K562 (cell line): ENCODE measurements around the gene POLDIP3. TPM values are rescaled to one million over a fixed set of nuclear protein-coding genes. Genes with fewer than 3 reads are reported as not detected.

Source experiments
- ARID4B ChIP-seq: sonication (generic); formaldehyde crosslinking; IDR thresholded peaks from 2 replicates; pipeline ENCODE4 v1.8.0; 2022; ENCODE audit warnings: mild to moderate bottlenecking, missing genetic modification reagents
- CREBBP ChIP-seq: IDR thresholded peaks from one replicate; pipeline ENCODE4 v1.6.1; 2012; ENCODE audit warnings: low read depth, mild to moderate bottlenecking, control low read depth, inconsistent platforms, low read length
- ELK3 ChIP-seq: fragments of 450-650 bp; formaldehyde crosslinking; IDR thresholded peaks from 2 replicates; pipeline ENCODE4 v1.4.0; 2020; ENCODE audit warnings: mild to moderate bottlenecking
- HDAC3 ChIP-seq: fragments of 450-650 bp; IDR thresholded peaks from 2 replicates; pipeline ENCODE4 v1.6.1; 2018; ENCODE audit warnings: borderline replicate concordance, mild to moderate bottlenecking, moderate library complexity; ENCODE audit not compliant: partially characterized antibody
- ID3 ChIP-seq, 2 experiments: fragments of 250-450 bp in 1 of 2; fragments of 450-650 bp in 1 of 2; sonication (Bioruptor Pico) in 1 of 2; IDR thresholded peaks; 2 replicates each; pipeline versions ENCODE4 v1.6.1 to v1.8.0; 2016 to 2021; ENCODE audit warnings: mild to moderate bottlenecking in 2 of 2, moderate library complexity in 2 of 2, missing compliant biosample characterization in 1 of 2, missing genetic modification characterization in 1 of 2
- MYNN ChIP-seq, 2 experiments: sonication (generic); formaldehyde crosslinking in 1 of 2; IDR thresholded peaks; 2 replicates each; pipeline versions ENCODE4 v1.5.0 to v1.6.1; 2016 to 2020; ENCODE audit warnings: antibody characterized with exemption in 1 of 2, missing genetic modification reagents in 1 of 2
- POLR3A ChIP-seq: IDR thresholded peaks from 2 replicates; pipeline ENCODE4 v1.6.1; 2011; ENCODE audit warnings: borderline replicate concordance, mild to moderate bottlenecking, moderate library complexity; ENCODE audit not compliant: insufficient read length, insufficient read depth; ENCODE audit errors: extremely low read depth
- SIX5 ChIP-seq, 2 experiments: IDR thresholded peaks; 2 replicates each; pipeline ENCODE4 v1.6.1; 2011; ENCODE audit warnings: low read length in 2 of 2, borderline replicate concordance in 1 of 2, low read depth in 1 of 2, mild to moderate bottlenecking in 1 of 2, moderate library complexity in 1 of 2; ENCODE audit not compliant: insufficient read depth in 1 of 2
- WHSC1 ChIP-seq: IDR thresholded peaks from one replicate; pipeline ENCODE4 v1.6.1; 2012; ENCODE audit warnings: low read length, control low read depth, inconsistent platforms
- ZNF639 ChIP-seq, 2 experiments: fragments of 200-800 bp in 1 of 2; sonication (Bioruptor generic) in 1 of 2; sonication (generic) in 1 of 2; formaldehyde crosslinking in 1 of 2; IDR thresholded peaks in 1 of 2; conservative IDR thresholded peaks in 1 of 2; 2 replicates each; pipeline versions ENCODE4 v1.5.0 to v1.6.1; 2016 to 2020; ENCODE audit warnings: missing compliant biosample characterization in 1 of 2, missing genetic modification characterization in 1 of 2, missing genetic modification reagents in 1 of 2
- ZNF699 ChIP-seq: fragments of 250-450 bp; sonication (Bioruptor Pico); IDR thresholded peaks from 2 replicates; pipeline ENCODE4 v1.8.0; 2021; ENCODE audit warnings: mild to moderate bottlenecking, moderate library complexity; ENCODE audit not compliant: insufficient replicate concordance
- ZNF764 ChIP-seq: fragments of 250-450 bp; sonication (Bioruptor Pico); IDR thresholded peaks from 2 replicates; pipeline ENCODE4 v1.4.0; 2020; ENCODE audit warnings: low read depth, mild to moderate bottlenecking, moderate library complexity
- ZSCAN29 ChIP-seq: fragments of 450-650 bp; IDR thresholded peaks from 2 replicates; pipeline ENCODE4 v1.6.1; 2017
- polyA plus RNA-seq, 8 experiments: library from polyadenylated mRNA; depleted of rRNA in 4 of 8; stranded (reverse) in 5 of 8; unstranded in 3 of 8; fragments of >200 nt; fragmentation: Nextera tagmentation in 2 of 8; fragmentation: Illumina TruSeq in 1 of 8; extraction: Ambion mirVana in 2 of 8; extraction: Trizol in 1 of 8; gene quantifications; 2 replicates each; pipeline versions ENCODE4 v1.2.1 to v1.2.3, GENCODE V29; 2011 to 2014; ENCODE audit warnings: inconsistent platforms in 1 of 8, missing spikeins in 1 of 8
- total RNA-seq, 7 experiments: library from RNA; depleted of rRNA in 6 of 7; stranded (reverse); fragments of >200 nt in 6 of 7; fragmentation: Illumina TruSeq in 2 of 7; extraction: Trizol in 2 of 7; gene quantifications; 2 replicates each; pipeline versions ENCODE4 v1.2.1 to v1.2.3, GENCODE V29; 2011 to 2021; ENCODE audit warnings: low replicate concordance in 1 of 7

The POLDIP3 gene
- total and polyA plus RNA-seq, 9 of the 15 experiments (the other 6 are each of a cell fraction or from before 2014, with no cell fraction given): 14.3 to 53.0 (median 26.3) TPM

DNA sequence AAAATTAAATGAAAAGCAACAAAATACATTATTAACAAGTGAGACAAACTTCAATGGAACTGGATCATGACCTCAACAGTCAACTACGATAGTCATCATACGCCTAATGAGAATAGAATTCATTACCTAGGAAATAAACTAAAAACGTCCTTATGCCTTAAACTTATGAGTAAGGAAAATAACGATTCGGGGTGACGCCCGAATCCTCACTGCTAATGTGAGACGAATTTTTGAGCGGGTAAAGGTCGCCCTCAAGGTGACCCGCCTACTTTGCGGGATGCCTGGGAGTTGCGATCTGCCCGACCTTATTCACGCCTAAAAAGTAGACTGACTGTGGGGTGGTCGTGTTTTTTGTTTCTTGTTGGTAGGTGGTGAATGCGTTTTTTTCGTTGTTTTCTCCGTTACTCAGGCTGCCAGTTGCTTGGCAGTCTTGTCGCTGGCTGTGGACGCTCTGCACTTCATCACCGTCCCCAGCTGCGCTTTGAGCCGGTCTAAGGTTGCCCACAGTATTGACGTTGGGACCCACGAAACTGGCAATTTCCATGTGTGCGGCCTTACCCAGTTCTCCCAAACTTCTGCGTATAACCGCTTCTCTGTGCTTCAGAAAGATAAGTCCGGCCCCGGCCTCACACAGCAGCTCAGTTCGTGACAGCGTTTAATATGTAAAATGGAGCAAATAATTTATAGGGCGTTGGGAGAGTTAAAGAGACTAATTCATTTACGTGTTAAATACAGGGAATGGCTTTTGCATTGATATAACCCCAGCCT is 593 bp upstream of the POLDIP3 start (continued):
- peak in 1 of 2 experiments; percentile 76; a peak in 1 of 4 replicates for TF ChIP-seq ZNF639 (CRISPR knock-in tag; conservative IDR thresholded peaks at IDR 0.05 in 1 of 2, IDR thresholded peaks at IDR 0.05 in 1 of 2)
- peak; percentile 65 for TF ChIP-seq CREBBP
- peak in 1 of 2 experiments; percentile 44; a peak in 2 of 4 replicates for TF ChIP-seq SIX5 (IDR thresholded peaks at IDR 0.05; ENCODE audit: borderline replicate concordance in 1 of 2, insufficient read depth in 1 of 2, low read depth in 1 of 2, low read length in 2 of 2)
- peak; percentile 84 for TF ChIP-seq ZNF764 (CRISPR knock-in tag)
- no peak for TF ChIP-seq ID3 (CRISPR knock-in tag; IDR thresholded peaks at IDR 0.05)
- TF ChIP-seq ID3 (tag; IDR thresholded peaks at IDR 0.05): peak; percentile 91
- peak; percentile 80; the same call in 1 of the 2 replicates for TF ChIP-seq ARID4B (CRISPR knock-in tag)
- no peak for TF ChIP-seq POLR3A
- no peak for TF ChIP-seq ELK3 (CRISPR knock-in tag)
- TF ChIP-seq ZSCAN29: peak; percentile 90
- TF ChIP-seq ZNF699 (CRISPR knock-in tag): no peak
- peak; percentile 89; the same call in 1 of the 2 replicates for TF ChIP-seq MYNN (IDR thresholded peaks at IDR 0.05)
- TF ChIP-seq MYNN (CRISPR knock-in tag; IDR thresholded peaks at IDR 0.05): no peak
- no peak for TF ChIP-seq WHSC1
- peak; percentile 77 for TF ChIP-seq HDAC3
